ENCODE data around the gene NTN3.

The NTN3 gene

DNA sequence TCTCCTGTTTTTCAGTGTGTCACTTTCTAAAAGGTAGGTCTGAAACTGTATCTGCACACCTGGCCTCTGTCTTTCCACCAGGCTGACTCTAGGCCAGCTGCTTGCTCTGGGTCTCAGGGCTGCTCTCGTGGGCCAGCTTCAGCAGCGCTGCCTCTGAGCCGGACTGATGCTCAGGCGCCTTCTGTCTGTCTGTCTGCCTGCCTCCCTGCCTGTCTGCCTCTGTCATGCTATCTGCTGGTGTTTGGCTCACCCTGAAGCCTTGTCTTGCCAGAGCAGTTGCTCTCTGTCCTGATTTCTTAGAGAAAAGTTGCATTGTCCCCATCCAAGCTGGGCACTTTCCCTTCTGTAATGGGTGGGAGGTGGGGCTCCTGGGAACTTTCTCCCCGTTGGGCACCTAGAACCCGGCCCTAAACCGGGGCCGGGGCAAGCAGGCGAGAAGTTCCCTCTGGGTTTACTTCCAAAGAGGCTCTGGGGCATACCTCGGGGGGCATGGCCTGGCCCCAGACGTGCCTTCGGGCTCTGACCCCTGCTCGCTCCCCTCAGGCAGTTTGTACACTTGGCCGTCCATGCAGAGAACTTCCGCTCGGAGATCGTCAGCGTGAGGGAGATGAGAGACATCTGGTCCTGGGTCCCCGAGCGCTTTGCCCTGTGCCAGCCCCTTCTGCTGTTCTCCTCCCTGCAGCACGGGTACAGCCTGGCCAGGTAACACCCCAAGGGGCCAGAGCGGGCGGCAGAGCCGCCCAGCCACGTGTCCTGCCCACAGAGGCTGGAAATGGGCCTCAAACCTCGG, 26.8 kb downstream of the NTN3 start:
- no peak for DNase-seq

GRCh38 chr16:2498531-2499253, 27.6 kb downstream of the NTN3 start:
- DNase-seq: no peak

DNA sequence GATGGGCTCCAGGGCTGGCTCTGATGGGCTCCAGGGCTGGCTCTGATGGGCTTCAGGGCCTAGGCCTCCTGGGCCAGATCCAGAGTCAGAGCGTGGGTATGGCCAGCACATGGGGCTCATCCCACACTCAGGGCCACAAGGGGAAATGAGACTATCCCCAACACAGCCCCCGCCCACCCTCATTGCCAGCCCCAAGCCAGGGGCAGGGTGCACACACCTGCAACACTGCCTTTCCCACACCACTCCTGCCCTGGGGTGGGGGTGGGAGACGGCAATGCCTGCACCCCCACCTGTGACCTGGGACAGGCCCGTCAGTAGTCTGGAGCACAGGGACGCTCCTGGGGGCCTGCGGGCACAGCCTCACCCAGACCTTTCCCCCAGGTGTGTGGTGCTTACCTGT, 28.4 kb downstream of the NTN3 start:
- DNase-seq: no peak

DNA sequence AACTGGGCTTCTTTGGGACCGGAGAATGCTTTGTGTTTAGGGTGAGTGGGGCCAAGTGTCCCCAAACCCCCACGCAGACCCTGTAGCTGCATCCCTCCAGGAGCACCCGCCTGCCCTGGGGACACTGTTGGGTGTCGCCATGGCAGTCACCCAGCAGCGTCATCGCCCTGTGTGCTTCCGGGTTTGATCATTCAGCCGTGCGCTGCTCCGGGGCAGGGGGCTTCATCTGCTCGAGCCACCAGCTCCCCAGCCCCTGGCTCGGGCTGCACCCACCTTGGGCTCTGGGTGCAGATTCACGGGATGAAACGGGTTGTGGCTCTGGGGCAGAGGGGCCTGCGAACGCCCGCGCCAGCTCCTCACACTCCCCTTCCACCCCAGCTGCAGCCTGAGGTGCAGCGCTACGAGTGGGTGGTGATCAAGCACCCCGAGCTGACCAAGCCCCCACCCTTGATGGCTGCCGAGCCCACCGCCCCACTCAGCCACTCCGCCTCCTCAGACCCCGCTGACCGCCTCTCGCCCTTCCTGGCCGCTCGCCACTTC, 28.9 kb downstream of the NTN3 start:
- DNase-seq: no peak

DNA sequence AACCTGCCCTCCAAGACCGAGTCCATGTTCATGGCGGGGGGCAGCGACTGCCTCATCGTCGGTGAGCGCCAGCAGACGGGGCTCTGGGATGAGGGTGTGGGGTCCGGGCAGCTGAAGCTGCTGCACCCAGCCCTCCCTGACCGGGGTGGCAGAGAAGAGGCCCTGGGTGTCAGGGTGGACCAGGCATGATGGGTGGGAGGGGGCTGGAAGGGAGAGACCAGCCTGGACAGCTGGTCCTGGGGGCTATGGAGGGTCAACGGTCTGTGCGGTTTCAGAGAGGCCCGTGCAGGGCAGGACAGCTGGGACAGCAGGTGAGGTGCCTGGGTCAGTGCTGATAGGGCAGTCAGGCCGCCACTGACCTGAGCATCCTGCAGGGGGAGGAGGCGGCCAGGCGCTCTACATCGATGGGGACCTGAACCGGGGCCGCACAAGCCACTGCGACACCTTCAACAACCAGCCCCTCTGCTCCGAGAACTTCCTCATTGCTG, 29.4 kb downstream of the NTN3 start:
- DNase-seq: no peak

DNA sequence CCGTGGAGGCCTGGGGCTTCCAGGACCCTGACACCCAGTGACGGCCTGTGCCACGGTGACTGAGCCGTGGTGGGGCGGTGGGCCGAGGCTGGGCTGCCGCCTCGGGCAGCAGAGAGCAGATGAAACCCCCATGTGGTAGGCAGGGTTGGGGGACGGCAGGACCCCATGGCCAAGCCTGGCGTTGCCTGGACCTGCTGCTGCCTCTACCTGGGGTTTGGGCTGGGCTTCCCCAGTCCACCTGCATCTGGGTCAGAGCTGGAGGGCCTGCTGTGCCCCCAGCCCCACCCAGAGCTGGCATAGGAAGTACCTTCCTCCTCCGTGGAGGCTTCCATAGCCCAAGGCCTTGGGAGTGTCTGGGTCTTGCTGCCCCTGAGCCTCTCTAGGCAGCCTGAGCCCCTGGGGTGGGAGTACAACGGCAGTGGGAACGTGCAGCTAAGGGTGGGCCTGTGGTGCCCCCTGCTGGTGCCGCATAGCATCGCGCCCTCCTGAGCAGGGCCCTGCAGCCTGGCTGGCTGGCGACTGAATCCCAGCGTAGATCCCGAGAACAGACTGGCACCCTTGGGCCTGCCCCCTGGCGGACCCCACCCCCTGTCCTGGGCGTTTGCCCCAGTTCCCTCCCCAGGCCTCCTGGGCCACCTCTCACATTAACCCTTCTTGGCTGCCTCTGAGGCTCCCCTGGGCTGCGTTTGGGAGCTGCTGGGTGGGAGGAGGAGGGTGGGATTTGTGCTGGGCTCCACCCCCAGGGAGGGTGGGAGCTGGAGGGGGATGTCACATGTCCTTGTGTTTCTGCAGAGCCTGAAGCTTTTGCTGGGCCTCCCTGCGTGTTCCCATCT, 30.0 kb downstream of the NTN3 start:
- peak; percentile 79 for DNase-seq

DNA sequence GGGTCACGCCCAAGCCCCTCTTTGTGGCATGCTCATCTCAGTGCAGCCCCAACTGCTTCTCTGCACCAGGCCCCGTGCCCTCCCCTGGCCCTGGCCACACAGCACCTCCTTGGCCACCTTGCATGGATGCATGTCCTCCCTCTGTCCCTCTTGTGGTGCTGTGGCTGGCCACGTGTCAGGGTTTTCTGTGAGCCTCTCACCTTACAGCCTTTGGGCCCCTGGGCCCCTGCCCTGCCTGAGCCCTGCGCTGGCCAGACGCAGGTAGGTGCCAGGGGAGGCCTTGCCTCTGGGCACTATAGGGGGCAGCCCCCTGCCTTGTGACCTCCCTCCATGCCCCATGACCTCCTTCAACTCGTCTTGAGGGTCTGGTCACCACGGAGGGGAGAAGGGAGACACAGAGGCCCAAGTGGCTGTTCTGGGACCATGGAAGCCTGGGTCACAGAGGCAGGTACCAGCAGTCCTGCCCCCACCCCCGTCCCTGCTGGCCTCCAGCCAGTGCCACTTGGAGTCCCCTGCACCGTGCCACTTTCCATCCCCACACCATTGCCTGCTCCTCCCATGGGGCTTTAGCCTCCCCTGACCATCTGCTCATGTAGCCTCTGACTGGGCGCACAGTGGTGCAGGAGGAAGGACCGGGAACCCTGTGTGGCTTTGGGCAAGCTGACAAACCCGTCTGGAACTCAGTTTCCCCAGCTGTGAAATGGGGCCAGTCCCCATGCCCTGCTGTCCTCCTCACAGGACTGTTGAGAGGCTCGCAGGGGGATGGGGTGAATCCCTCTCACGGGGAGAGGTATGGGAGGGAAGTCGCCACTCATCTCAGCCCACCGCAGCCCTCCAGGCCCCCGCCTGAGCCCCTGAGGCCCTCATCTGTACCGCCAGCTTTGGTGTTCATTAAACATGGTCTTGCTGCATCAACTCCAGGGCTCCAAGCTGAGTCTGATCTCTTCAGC, 31.1 kb downstream of the NTN3 start:
- DNase-seq: no peak

- no peak for DNase-seq
Measured at GRCh38 chr16:2505695-2506094, 34.6 kb downstream of the NTN3 start.

GRCh38 chr16:2507052-2507659, 36.1 kb downstream of the NTN3 start:
- DNase-seq: no peak

DNA sequence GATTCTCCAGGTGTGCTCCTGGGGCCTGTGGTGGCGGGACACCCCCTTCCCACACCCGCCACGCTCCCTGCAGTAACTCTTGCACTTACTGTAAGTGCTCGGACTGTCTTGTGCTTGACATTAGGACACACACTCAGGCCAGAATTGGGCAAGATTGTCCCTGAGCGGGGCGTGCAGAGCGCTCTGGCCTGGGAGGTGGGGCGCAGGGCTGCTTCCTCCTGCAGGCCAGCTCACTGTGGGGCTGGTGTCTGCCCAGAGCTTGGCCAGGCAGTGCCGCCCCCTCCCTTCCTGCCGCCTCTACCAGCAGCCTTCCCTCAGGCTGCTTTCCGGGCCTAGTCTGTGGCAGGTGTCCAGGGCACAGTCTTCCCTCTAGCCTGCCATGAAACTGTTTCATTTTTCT, 36.6 kb downstream of the NTN3 start:
- no peak for DNase-seq

DNA sequence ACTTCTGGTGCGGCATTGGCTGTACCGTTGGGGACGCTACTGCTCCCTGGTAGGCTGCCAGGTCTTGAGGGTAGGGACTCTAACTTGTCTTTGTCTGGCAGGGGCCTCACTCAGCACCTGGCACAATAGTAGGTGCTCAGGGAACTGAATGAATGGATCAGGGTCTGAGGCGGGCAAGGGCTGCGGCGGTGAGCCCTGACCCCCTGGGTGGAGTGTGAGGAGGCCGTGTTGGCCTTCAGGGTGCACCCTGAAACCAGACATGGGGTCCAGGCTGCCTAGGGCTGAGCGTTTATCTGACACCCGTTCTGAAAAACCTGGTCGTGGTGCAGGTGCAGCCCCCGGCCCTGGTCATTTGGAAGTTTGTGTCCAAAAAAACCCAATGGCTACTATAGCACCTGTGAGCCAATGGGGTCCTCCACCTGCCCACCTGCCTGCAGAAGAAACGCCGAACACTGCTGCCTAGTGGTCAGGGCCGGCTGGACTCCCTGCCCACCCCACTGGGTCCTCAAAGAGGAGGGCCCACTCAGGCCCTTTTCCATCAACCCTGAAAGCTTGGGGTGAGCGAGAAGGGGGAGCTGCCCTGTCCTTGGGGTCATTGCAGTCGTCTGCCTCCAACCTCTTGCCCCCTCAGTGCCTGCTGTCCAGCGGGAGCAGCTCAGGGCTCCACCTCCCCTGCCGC, 37.8 kb downstream of the NTN3 start:
- DNase-seq: no peak

DNA sequence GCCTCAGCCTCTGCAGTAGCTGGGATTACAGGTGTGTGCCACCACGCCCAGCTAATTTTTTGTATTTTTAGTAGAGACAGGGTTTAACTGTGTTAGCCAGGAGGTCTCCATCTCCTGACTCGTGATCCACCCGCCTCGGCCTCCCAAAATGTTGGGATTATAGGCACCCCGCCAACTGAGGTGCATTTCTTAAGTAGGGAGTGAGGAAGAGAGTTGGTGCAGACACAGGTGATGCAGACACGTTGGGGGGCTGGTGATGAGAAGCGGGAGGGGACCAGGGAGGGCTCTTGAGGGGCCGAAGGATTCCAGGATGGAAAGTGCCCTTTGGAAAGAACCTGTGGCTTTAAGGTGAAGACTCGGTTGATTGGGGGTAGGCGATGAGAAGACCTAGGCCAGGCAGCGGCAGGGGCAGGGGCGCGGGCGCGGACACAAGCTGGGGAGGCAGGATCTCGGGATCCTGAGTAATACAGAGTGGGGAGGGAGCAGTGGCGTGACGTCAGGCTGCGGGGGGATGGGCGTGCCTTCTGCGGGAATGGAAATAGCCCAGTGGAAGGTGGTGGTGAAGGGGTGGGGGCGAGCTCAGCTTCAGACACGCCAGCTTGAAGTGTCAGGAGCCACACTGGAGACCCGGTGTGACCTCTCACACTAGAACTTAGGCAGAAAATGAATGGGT, 40.2 kb downstream of the NTN3 start:
- no peak for DNase-seq

- no peak for DNase-seq
Measured at GRCh38 chr16:2511996-2512734, 41.1 kb downstream of the NTN3 start.

GRCh38 chr16:2512735-2513404, 41.8 kb downstream of the NTN3 start:
- no peak for DNase-seq

DNA sequence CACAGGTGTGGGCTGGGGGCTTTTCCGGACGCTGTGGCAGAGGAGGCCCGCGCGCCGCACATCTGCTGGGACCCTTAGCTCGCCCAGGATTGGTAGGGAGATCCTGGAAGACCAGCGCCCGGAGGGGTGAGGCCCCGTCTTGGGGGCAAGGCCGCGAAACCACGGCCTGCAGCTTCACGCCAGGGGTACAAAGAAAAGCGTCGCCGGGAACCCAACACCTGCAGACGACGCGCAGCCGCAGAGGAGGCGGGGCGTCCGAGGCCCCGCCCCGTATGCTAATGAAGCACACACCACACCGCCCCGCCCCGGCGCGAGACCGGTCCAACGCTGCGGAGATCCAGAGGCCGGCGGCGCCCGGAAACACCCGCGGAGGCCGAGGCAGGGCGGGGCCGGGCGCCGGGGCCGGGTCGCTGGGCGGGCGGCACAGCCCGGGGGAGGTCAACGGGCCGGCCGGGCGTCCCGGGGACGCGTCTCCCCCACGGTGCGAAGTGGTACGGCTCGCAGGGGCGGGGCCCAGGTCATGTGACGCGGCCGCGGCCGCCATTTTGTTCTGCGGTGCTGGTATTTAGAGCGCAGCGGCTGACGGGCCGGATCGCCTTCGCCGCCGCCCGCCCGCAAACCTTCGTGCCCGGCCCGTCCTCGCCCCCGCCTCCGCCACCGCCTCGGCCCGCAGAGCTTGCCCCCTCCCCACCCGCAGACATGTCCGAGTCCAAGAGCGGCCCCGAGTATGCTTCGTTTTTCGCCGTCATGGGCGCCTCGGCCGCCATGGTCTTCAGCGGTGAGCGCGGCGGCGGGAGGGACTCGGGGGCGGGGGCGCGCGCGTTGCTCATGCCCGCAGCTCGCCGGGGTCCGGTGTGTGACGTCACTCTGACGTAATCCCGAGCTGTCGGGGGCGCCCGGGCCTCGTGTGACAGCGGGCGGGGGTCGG, 42.6 kb downstream of the NTN3 start, which contains the start of gene ATP6V0C:
ATP6V0C (plus strand) TSS at position 548 of the 928 bp plus-strand sequence; CDS start at position 700, 152 bp downstream.
- DNase-seq: peak; percentile 90

DNA sequence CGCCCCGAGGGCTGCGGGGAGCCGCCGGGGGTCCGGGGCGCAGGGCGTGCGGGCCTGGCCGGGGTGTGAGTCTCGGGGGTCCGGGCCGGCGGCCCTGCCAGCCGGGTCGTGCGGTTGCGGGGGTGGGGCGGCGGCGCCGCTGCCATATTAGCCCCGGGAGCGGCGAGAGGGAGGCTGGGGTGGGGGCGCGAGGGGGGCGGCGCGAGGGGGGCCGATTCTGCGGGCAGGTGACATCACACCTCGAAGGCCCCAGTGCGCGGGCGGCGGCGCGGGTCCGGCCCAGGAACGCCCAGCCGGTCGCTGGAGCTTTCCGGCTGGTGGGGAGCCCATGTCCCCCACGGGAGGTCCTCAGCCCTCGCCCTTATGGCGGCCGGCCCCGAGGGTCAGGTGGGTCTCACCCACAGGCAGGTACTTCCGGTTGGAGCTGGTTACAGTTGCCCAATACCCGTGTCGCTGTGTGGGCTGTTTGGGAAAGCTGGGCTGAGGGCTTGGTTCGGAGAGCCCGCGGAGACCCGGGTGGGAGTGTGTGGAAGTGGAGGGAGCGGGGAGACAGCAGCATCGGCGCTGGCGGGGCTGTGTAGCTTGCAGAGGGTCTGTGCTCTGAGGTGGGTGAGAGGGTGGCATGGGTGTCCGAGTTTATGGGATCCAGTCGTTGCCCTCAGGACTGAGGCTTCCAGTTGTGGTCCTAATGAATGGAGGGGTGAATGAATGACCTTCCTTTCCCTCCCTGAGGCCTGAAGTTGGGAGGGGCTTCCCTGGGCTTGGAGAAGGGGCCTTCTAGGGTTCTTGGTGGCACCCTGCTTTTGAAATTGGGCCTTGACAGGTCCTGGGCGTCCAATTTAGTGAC, 43.5 kb downstream of the NTN3 start:
- DNase-seq: peak; percentile 31

Measured in activated CD4-positive, alpha-beta T cell treated with anti-CD3 and anti-CD28 coated beads, Interleukin-2, amount 50 U/mL, for 1 hour (primary cell).